KOPT-K1 (cell line): ENCODE results near the gene LRPPRC.
"Not testable (repeated sequence)": the region's sequence is repeated elsewhere in the genome, so short reads cannot be mapped to it uniquely, and the experiment has no call there.

Experiments
- H3K27ac ChIP-seq: fragments of 200-600 bp; sonication (generic); 2 replicates; pipeline ENCODE4 v1.5.1; 2016; ENCODE audit warnings: antibody characterized with exemption, mild to moderate bottlenecking, low read depth, low read length; ENCODE audit not compliant: poor library complexity, severe bottlenecking
- H3K36me3 ChIP-seq: fragments of 200-600 bp; sonication (generic); 2 replicates; pipeline ENCODE4 v1.5.1; 2017; ENCODE audit warnings: antibody characterized with exemption, mild to moderate bottlenecking, low read length, moderate library complexity; ENCODE audit not compliant: insufficient read depth
- H3K9me3 ChIP-seq: fragments of 200-600 bp; sonication (generic); 2 replicates; pipeline ENCODE4 v1.5.1; 2017; ENCODE audit warnings: antibody characterized with exemption, low read length, mild to moderate bottlenecking; ENCODE audit not compliant: insufficient read depth, poor library complexity, severe bottlenecking

The LRPPRC gene

DNA sequence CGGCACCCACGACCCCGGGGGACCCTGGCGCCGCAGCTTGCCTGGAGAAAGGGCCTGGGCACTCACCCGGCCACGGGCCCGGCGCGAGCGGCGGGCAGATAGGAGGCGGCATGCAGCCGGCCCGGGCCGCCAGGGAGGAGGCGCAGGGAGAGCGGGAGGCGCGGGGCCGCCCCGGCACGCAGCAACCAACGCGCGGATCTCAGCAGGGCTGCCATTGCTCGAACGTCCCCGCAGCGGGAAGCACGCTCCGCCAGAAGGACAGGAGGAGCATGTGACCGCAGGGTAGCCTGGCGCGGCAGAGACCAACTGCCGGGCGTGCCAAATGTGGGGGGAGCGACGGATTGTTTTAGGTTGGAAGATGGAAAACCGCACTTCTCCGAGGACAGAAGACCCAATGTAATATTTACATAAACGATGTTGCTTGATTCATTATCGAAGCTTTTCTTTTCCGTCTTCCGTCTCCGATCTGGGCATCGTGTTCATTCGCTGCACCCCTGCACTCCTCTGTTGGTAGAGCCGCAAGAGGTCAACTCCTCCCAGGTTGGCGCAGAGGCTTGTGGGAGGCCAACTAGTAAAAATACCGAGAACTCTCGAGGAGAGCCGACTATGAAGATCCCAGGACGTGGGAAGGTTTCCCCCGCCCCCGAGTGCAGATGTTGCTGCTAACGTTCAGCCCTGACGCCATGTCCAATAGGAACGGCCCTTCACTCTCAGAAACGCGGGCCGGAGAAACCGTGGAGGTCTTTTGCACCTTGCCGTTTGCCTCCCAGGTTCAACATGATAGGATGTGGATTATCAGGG, at the start of gene LRPPRC:
Gene LRPPRC (minus strand): TSS at position 257 of the 801 bp plus-strand sequence. CDS start 42 bp downstream, at position 215.
- Histone ChIP-seq H3K9me3 (no peaks in the 10 kb centered on the region), H3K36me3 (peaks cover 36% of the 10 kb centered on the region), H3K27ac (peak within 1 kb of the TSS; percentile 79)

DNA sequence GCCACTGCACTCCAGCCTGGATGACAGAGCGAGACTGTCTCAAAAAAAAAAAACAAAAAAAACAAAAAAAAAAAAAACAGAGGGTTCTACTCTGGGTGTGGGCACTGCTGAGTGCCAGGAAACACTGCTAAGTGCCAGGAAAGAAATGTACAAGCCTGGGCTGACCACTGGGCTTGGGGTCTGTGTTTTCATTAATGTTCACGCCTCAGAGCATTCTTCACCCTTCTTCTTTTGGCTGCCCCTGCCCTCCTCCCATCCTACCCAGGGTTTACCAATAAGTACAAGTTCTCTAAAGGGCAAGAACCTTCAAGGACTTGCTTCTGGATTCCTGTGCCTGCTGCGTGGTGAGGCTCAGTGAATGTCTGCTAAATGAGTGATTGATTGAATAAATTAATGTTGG, 49.3 kb upstream of the LRPPRC start:
- H3K27ac ChIP-seq, result no peak overlapping the region
- no peaks in the 10 kb centered on the region for H3K36me3 ChIP-seq
- no peaks in the 10 kb centered on the region for H3K9me3 ChIP-seq

GRCh38 chr2:44044281-44044720, 48.5 kb upstream of the LRPPRC start:
- Histone ChIP-seq H3K9me3 (no peaks in the 10 kb centered on the region), H3K27ac (no peak overlapping the region), H3K36me3 (no peaks in the 10 kb centered on the region)

GRCh38 chr2:44040365-44040764, 44.6 kb upstream of the LRPPRC start:
- no peaks in the 10 kb centered on the region for H3K36me3 ChIP-seq
- no peak overlapping the region for H3K27ac ChIP-seq
- H3K9me3 ChIP-seq, result no peaks in the 10 kb centered on the region

GRCh38 chr2:44038277-44038676, 42.5 kb upstream of the LRPPRC start:
- no peak overlapping the region for H3K27ac ChIP-seq
- no peaks in the 10 kb centered on the region for H3K9me3 ChIP-seq
- H3K36me3 ChIP-seq, result no peaks in the 10 kb centered on the region

DNA sequence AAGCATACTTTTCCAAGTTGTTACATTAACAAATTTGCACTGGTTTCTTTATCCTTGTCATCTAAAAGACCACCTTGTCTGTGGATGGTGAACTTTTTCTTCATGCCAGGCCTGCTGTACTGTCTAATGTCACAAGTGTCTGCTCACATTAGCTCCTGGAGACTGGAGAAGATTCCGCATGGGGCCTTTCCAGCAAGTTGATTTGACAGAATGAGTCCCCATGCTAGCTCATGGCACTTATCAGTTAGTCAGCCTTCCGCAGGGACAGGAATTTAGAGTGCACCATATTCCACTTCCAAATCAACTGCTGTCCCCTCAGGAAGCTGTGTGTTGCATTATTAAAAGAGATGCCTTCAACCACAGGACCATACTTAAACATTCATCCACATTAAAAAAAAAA, 41.4 kb upstream of the LRPPRC start:
- H3K27ac ChIP-seq, result no peak overlapping the region
- H3K9me3 ChIP-seq, result no peaks in the 10 kb centered on the region
- no peaks in the 10 kb centered on the region for H3K36me3 ChIP-seq

GRCh38 chr2:44033947-44034346, 38.2 kb upstream of the LRPPRC start:
- no peak overlapping the region for H3K27ac ChIP-seq
- no peaks in the 10 kb centered on the region for H3K9me3 ChIP-seq

GRCh38 chr2:44027076-44027475, 31.3 kb upstream of the LRPPRC start:
- not testable (repeated sequence) for H3K9me3 ChIP-seq, H3K27ac ChIP-seq, H3K36me3 ChIP-seq

More at GRCh38 chr2:44033947-44034346, 38.2 kb upstream of the LRPPRC start:
- no peaks in the 10 kb centered on the region for H3K36me3 ChIP-seq

DNA sequence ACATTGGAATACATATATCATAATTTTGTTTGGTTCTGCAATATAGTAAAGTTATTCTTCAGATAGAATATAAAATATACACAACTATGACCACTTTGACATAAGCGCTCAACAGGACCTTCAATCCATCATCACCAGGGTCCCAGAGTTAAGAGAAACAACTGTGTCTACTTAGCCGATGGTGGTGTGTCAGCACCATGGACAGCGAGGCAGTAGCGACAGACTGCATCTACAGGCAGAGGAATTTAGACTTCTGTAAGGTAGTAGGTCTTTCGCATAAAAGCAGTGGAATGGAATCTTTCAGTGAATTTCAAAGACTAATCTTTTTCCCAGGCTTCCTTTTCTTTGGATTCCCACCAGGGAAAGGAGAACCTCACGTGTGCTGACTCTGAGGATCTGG, 20.5 kb upstream of the LRPPRC start:
- H3K9me3 ChIP-seq, result no peaks in the 10 kb centered on the region

DNA sequence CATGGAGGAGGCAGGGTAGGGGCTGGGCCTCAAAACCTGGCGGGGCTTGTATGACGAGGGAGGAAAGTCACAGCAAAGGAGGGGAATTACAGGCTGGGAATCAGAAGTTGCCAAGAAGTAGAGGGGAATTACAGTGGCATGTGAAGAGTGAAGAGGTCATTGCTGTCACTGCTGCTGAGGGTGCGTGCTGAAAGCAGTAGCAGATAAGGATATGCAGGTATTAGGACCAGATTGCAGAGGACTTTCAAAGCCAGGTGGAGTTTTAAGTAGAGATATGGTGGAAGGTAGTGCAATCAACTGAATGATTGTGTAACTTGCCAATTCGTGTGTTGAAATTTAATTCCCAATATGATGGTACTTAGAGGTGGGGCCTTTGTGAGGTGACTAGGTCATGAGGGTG, 19.4 kb upstream of the LRPPRC start:
- Histone ChIP-seq H3K9me3 (no peaks in the 10 kb centered on the region), H3K36me3 (no peaks in the 10 kb centered on the region), H3K27ac (no peak overlapping the region)

More for the DNA sequence above, 20.5 kb upstream of the LRPPRC start:
- Histone ChIP-seq H3K36me3 (no peaks in the 10 kb centered on the region), H3K27ac (no peak overlapping the region)

DNA sequence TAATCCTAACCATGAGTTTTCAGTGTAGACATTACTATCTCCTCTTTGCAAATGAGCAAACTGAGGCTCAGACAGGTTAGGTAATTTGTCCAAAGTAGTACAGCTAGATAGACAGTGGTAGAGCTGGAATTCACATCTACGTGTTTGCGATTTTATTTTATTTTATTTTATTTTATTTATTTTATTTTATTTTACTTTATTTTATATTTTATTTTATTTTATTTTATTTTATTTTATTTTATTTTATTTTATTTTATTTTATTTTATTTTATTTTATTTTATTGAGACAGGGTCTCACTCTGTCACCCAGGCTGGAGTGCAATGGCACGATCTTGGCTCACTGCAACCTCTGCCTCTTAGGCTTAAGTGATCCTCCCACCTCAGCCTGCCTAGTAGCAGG, 17.4 kb upstream of the LRPPRC start:
- H3K27ac ChIP-seq, H3K9me3 ChIP-seq, H3K36me3 ChIP-seq: not testable (repeated sequence)

DNA sequence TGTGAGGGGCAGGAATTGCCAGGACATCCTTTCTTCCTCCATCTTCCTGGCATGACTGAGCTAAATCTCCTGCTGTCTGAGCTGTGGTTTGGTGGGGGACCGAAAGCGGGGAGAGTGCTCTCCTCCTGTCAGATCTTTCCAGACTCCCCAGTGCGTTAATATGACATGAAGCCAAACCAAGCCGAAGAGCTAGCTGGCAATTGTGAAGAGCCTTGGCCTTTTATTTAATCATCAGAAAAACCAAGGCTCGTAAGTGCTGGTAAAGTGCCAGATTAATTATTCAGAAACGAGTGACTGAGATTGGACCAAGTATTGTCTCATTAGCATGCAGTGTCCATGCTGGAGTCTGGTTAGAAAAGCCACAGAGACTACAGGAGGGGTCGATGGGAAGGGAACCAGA, 14.5 kb upstream of the LRPPRC start:
- H3K27ac ChIP-seq, result no peak overlapping the region
- H3K9me3 ChIP-seq, result no peaks in the 10 kb centered on the region
- no peaks in the 10 kb centered on the region for H3K36me3 ChIP-seq

- no peaks in the 10 kb centered on the region for H3K9me3 ChIP-seq
- H3K36me3 ChIP-seq, result no peaks in the 10 kb centered on the region
- no peak overlapping the region for H3K27ac ChIP-seq
Measured at GRCh38 chr2:44009136-44009735, 13.4 kb upstream of the LRPPRC start.

DNA sequence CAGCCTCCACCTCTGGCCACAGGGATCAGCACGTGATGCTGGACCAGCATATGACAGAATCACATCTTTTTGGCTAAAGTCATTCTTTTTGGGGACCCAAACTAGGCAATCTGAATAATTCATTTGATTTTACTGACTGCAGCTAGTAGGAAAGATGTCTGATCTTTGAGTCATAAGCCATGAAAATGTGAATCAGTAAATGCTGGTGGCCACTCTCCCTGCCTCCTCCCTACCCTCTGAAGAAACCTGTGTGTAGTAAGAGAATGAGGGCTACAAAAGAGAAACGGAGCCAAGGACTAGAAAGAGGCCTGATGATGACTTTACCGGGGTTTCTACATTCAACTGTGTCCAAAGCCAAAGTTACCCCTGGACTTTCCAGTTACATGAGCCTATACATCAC, 10.1 kb upstream of the LRPPRC start:
- H3K27ac ChIP-seq, result no peak overlapping the region
- no peaks in the 10 kb centered on the region for H3K36me3 ChIP-seq
- H3K9me3 ChIP-seq, result no peaks in the 10 kb centered on the region

- Histone ChIP-seq H3K27ac (no peak overlapping the region), H3K36me3 (no peaks in the 10 kb centered on the region), H3K9me3 (no peaks in the 10 kb centered on the region)
Measured at GRCh38 chr2:44004735-44005602, 9.2 kb upstream of the LRPPRC start.
